GM23248 (cell line): ENCODE data around the gene FEZF2.

ENCODE experiments used
- EZH2 ChIP-seq: fragments of 200-600 bp; sonication (generic); IDR thresholded peaks from 2 replicates; pipeline ENCODE4 v1.6.1; 2018; ENCODE audit warnings: antibody characterized with exemption, mild to moderate bottlenecking; ENCODE audit not compliant: insufficient read depth, poor library complexity, severe bottlenecking
- EZH2phosphoT487 ChIP-seq: fragments of 200-600 bp; sonication (generic); IDR thresholded peaks from 2 replicates; pipeline ENCODE4 v1.6.1; 2018; ENCODE audit warnings: antibody characterized with exemption, moderate library complexity, mild to moderate bottlenecking, low read depth; ENCODE audit not compliant: insufficient read depth

DNA sequence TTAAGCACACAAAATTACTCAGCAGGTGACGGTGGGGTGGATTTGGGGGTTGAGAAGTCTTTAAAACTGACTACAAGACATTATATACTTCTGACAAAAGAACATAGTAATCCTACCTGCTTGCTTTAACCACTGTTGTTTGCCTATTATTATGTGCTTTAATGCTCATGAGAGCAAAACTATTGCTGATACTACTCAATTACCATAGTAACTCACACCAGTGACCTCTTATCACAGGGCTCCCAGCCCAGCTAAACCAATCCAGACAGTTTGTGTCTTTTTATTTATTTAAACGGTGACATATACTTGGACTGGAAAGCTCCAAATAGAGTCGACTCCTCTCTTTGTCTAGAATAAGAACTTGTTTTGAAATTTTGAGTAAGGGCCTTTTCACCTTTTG lies 42.8 kb upstream of the FEZF2 start:
- TF ChIP-seq EZH2 (no peak), EZH2phosphoT487 (no peak)
